DMS153 (cell line): ENCODE results near the gene CCDC40.

Experiments
- DNase-seq: peaks from one replicate; lab custom pipeline; 2025; lab: John Stamatoyannopoulos, UW

The CCDC40 gene

DNA sequence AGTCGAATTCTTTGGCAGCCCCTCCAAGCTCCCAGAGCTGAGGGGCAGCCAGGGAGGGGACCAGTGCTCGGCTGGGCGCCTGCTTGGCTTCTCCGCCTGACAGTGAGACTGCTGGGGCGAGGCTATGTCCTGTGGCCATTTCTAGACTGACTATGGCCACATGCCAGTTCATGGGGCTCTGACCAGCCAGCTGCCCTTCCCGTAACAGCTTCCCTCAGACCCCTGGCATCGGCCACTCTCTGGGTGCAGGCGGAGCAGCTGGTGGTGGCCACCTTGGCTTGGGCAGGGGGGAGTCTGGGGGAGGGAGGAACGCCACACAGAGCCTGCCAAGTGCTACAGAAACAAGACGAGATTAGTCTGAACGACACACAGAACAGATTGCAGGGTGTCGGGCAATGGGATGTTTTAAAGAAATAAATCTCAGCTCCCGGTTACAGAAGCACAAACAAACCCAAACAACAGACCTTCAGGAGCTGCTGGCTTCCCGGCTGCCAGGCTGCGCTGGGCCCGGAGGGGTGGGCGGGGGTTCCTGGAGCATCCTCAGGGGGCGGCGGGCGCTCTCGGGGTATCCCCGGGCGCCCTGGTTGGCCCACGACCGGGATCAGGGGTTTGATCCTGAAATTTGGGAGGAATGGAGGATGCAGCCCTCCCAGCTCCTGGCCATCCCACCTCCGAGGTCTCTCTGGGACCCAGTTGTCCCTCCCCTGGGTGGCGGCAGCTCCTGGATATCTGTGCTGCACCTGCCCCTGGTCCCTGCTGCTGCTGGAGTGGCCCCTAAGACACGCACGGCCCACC lies 35.3 kb upstream of the CCDC40 start:
- DNase-seq, result no peak

GRCh38 chr17:80002070-80002641 lies 34.3 kb upstream of the CCDC40 start:
- no peak for DNase-seq

- no peak for DNase-seq
These were observed 33.6 kb upstream of the CCDC40 start for GRCh38 chr17:80002690-80003490.

DNA sequence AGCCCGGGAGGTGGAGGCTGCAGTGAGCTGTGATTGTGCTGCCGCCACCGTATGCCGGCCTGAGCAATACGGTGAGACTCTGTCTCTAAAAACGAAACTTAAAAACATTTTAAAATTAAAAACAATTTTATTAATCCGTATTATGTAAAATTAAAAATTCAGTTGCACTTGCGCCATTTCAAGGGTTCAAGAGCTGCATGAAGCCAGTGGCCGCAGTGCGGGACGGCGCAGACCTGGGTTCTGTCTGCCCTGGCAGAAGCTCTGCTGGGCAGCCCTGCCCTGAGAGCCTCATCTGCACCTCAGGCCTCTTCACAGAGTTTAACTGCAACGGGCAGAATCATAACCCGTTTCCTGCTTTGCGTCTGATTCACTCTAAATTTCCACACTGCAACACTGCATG lies 32.5 kb upstream of the CCDC40 start:
- no peak for DNase-seq

DNA sequence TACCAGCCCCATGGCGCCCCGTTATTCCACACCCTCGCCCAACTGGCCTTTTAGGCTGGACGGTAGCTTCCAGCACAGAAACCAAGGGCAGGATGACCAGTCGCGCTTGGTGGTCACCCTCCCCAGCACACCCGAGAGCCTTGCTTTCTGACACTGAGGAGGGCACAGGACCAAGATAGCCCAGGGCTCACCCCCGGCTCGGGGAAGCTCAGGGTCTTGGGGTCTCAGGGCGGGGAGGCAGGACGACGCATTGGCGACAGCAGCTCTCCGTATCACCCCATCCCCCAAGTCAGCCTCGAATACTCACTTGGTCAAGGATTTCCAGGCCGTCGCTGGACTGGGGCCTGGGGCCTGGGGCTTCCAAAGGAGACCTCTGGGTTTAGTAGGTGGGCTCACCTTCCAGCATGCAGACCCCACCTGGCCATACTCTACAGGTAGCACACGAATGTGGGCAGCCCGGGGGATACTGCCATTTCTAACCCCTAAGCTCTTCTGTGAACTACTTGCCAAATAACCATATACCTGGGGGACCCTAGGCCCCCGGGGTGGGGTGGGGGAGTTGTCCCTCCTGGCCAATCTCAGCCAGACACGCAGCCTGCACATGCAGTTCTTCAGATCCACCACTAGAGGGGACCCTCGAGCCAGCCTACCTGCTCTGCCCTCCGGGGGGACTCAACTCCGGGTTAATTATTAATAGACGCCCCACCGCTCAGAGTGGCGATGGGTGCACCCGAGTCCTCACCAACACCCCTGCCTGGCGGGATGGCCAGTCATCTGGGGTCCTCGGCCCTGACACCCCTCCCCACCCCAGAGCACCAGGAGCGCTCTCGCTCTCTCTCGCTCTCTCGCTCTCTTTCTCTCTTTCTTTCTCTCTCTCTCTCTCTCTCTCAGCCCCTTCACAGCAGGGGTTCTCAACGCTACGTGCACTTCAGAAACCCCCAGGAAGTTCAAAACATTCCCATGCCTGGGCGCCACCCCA lies 30.8 kb upstream of the CCDC40 start:
- DNase-seq, result no peak

GRCh38 chr17:80006339-80006720 lies 30.1 kb upstream of the CCDC40 start:
- DNase-seq, result no peak

DNA sequence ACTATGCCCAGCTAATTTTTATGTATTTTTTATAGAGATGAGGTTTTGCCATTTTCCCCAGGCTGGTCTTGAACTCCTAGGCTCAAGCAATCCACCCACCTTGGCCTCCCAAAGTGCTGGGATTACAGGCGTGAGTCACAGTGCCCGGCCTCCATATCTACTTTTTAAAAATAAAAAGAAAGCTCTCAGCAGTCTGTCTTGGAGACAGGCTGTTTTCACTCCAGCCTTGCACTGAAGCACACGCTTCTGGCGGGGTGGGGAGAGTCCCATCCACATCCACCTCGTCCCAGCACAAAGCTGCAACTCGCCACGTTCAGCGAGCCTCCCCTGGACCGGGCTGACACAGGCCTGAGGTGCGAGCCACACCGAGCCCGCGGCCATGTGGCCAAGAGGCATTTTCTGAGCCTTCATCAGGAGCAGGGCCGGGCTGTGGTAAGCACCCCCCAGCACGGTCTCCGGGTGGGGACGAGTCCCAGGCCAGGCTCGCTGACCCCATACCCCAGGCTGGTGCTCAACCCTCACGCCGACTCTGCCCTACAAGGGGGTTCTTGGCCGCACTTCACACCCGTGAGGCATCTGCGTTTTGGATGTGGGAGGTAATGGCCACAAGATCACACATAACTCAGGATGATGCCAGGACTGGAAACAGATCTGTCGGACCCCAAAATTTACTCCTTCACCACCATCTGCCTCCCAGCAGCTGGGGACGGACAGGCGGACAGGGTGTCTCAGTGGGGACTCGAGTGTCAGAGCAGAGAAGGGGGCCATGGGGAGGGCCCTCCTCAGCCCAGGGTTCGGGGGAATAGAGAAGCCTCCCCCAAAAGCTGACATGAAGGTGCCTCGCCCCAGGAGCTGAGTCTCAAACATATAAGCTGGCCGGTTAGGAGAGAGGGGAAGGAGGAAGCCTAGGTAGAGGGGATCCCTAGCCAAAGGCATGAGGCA lies 29.4 kb upstream of the CCDC40 start:
- no peak for DNase-seq

- no peak for DNase-seq
These were observed 28.5 kb upstream of the CCDC40 start for GRCh38 chr17:80007939-80008338.

- DNase-seq, result peak; percentile 76
These were observed 28.0 kb upstream of the CCDC40 start for GRCh38 chr17:80008383-80008840.

- DNase-seq, result no peak
These were observed 27.6 kb upstream of the CCDC40 start for GRCh38 chr17:80008848-80009247.

DNA sequence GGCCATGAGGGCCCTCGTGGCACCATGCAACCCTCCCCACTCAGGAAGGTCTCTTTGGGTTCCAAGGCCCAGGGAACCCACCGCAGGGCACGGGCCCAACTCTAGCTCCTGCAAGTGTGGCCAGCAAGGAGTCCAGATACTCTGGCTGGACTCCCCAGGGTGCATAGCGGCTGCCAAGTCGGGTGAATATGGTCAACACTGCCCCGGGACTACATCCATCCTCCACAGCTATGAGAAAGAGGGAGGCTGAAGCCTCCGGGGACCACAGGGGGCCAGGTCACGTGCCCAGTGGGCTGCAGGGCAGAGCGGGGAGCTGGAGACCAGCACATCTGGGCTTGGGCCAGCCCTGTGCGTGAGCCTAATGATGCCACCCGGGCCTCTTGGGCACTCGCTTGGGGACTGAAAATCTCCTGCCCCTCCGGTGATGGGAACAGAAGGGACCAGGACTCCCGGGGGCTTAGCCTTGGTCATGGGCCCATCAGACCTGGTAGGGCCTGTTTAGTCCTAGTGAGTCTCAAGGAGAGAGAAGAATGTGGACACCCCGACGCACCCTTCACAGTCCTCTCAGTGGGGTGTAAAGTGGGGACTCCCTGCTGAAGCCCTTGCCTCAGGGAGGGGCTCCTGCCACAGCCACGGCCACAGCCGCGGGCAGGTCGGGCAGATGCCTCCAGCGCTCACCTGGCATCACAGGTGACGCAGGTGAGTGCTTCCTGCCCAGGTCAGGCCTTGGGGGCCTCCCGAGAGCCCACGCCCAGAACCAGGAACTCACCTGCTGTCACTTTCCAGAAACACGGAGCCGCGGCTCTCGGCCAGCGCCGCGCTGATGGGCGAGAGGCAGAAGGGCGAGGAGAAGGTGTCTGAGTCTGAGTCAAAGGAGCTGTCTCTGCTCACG lies 26.8 kb upstream of the CCDC40 start:
- DNase-seq, result no peak

GRCh38 chr17:80010283-80010858 lies 26.1 kb upstream of the CCDC40 start:
- no peak for DNase-seq

GRCh38 chr17:80011989-80012555 lies 24.4 kb upstream of the CCDC40 start:
- DNase-seq, result no peak

- no peak for DNase-seq
These were observed 23.4 kb upstream of the CCDC40 start for GRCh38 chr17:80012765-80013741.

GRCh38 chr17:80017226-80018010 lies 19.0 kb upstream of the CCDC40 start:
- no peak for DNase-seq

GRCh38 chr17:80018917-80019651 lies 17.4 kb upstream of the CCDC40 start:
- no peak for DNase-seq
